ENCODE measurements around the gene SGMS2.

DNA sequence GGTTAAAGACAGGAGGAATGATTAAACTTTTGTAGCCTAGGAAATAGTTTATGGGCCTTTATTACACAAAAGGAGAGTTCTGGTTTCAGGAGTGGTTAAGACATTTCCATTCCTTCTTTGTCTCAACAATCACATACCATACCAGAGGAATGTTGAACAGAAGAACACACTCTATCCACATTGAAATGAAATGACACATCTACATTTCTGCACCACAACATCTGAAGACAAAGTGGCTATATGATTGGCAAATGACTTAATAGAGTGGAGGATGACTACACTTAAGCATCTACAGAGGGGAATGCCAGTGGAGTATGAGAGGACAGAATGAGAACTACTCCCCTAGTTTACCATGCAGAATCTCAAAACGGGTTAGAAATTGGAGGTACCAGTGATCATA is 114.6 kb downstream of the SGMS2 start:
- TF ChIP-seq POLR2A (IDR thresholded peaks at IDR 0.05; ENCODE audit: low read depth, low read length) (no peak), POLR2AphosphoS5 (IDR thresholded peaks at IDR 0.05; ENCODE audit: low read depth, low read length) (no peak), SPI1 (IDR thresholded peaks at IDR 0.05; ENCODE audit: low read depth, low read length) (no peak)
